Stomach (tissue), 19 donors: ENCODE results near the gene CHKB. TPM values are rescaled to one million over a fixed set of nuclear protein-coding genes. Genes with fewer than 3 reads are reported as not detected.

Experiments used
- DNase-seq, 2 donors: peaks; one replicate each; pipeline versions ENCODE4 v3.0.0 to v3.0.0-alpha.2; 2013 to 2019
- H3K27ac ChIP-seq, 5 donors: fragments of 200-600 bp in 4 of 5; sonication (generic) in 4 of 5; one replicate each; pipeline ENCODE4 v1.5.1; 2013 to 2019; ENCODE audit warnings: mild to moderate bottlenecking in 1 of 5, moderate library complexity in 1 of 5
- H3K27me3 ChIP-seq, 3 donors: fragments of 200-600 bp; sonication (generic); one replicate each; pipeline ENCODE4 v1.5.1; 2017 to 2019; ENCODE audit warnings: mixed run types in 1 of 3
- H3K36me3 ChIP-seq, 4 donors: fragments of 200-600 bp; sonication (generic); 1 replicate in 3 of 4; 2 replicates in 1 of 4; pipeline ENCODE4 v1.5.1; 2016 to 2019
- H3K4me1 ChIP-seq, 4 donors: fragments of 200-600 bp; sonication (generic); one replicate each; pipeline ENCODE4 v1.5.1; 2016 to 2019
- H3K4me3 ChIP-seq, 4 donors: fragments of 200-600 bp; sonication (generic) in 3 of 4; one replicate each; pipeline ENCODE4 v1.5.1; 2016 to 2019; ENCODE audit warnings: mild to moderate bottlenecking in 1 of 4
- H3K9me3 ChIP-seq, 4 donors: fragments of 200-600 bp; sonication (generic); one replicate each; pipeline ENCODE4 v1.5.1; 2016 to 2019
- EP300 ChIP-seq: sonication (generic); formaldehyde crosslinking; IDR thresholded peaks from one replicate; pipeline ENCODE4 v1.6.1; 2017; ENCODE audit warnings: antibody characterized with exemption
- POLR2A ChIP-seq, 4 donors: fragments of 450-650 bp; IDR thresholded peaks; one replicate each; pipeline ENCODE4 v1.6.1; 2016; ENCODE audit warnings: antibody characterized with exemption in 4 of 4, control low read depth in 2 of 4, mild to moderate bottlenecking in 1 of 4, moderate library complexity in 1 of 4
- POLR2AphosphoS5 ChIP-seq, 3 donors: sonication (generic); formaldehyde crosslinking; IDR thresholded peaks; one replicate each; pipeline ENCODE4 v1.6.1; 2016; ENCODE audit warnings: antibody characterized with exemption in 3 of 3
- WGBS, 5 donors: extraction: QIAGEN DNeasy Blood & Tissue Kit in 3 of 5; methylation state at CpG; one replicate each; pipeline versions ENCODE4 v1.1.5 to v1.1.7; 2013 to 2018; 5-methylcytosine and 5-hydroxymethylcytosine counted together
- intact Hi-C: fragments of 100-400 bp; cut with DNase I; formaldehyde crosslinking; loops from one replicate; pipeline ENCODE4 v1.15.1; 2023; ENCODE audit warnings: low total_unique reads
- long read RNA-seq, 10 donors: transcript quantifications; one replicate each; lab custom pipeline, GENCODE V29; 2026
- polyA plus RNA-seq, 3 donors: library from polyadenylated mRNA; stranded (reverse); fragments of 200-250 nt; gene quantifications; one replicate each; pipeline ENCODE4 v1.2.3, GENCODE V29; 2013
- total RNA-seq, 5 donors: library from RNA; depleted of rRNA; stranded (reverse); fragments of >200 nt; gene quantifications; one replicate each; pipeline versions ENCODE4 v1.1.0 to v1.2.3, GENCODE V29; 2014 to 2016
- TF ChIP-seq, protein P1 (sequence below), 7 experiments: fragments of 450-650 bp in 4 of 7; fragments of 200-600 bp in 3 of 7; sonication (generic) in 3 of 7; IDR thresholded peaks; one replicate each; pipeline ENCODE4 v1.5.1; 2016 to 2019; ENCODE audit warnings: antibody characterized with exemption in 7 of 7, control low read depth in 2 of 7, mild to moderate bottlenecking in 1 of 7
- donor health status: healthy with polysubstance abuse.
- donor health status: Bipolar disorder and iron deficiency.
- donor health status: healthy.

CHKB gene, protein sequence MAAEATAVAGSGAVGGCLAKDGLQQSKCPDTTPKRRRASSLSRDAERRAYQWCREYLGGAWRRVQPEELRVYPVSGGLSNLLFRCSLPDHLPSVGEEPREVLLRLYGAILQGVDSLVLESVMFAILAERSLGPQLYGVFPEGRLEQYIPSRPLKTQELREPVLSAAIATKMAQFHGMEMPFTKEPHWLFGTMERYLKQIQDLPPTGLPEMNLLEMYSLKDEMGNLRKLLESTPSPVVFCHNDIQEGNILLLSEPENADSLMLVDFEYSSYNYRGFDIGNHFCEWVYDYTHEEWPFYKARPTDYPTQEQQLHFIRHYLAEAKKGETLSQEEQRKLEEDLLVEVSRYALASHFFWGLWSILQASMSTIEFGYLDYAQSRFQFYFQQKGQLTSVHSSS
- total RNA-seq (100 to 1,000 TPM in 2 of 5 donors, 10 to 100 TPM in 3; 31.9 to 283 (median 81.2) TPM), polyA plus RNA-seq (100 to 1,000 TPM; 107 to 152 (median 129) TPM)
- long read RNA-seq, donor 1, partial matches to known transcripts = 0 of 3 reads
- long read RNA-seq, donor 1, other reads (novel, unspliced or antisense) = 0 of 3 reads
- long read RNA-seq, donor 2, partial matches to known transcripts = 0 of 7 reads
- long read RNA-seq, donor 2, other reads (novel, unspliced or antisense) = 0 of 7 reads
- long read RNA-seq, donor 3, partial matches to known transcripts = 0 of 2 reads
- long read RNA-seq, donor 3, other reads (novel, unspliced or antisense) = 0 of 2 reads
- long read RNA-seq, donor 4 = 0 reads
- long read RNA-seq, donor 5, transcript CHKB-201 (11 exons, 1,638 nt) = major isoform, 7 of 10 reads
- long read RNA-seq, donor 5, partial matches to known transcripts = 0 of 10 reads
- long read RNA-seq, donor 5, other reads (novel, unspliced or antisense) = 0 of 10 reads
- long read RNA-seq, donor 6, transcript CHKB-212 (9 exons, 2,069 nt) = minor isoform, 5 of 33 reads
- long read RNA-seq, donor 6, transcript CHKB-201 (11 exons, 1,638 nt) = major isoform, 6 of 33 reads
- long read RNA-seq, donor 6, partial matches to known transcripts = 19 of 33 reads
- long read RNA-seq, donor 6, other reads (novel, unspliced or antisense) = 0 of 33 reads
- long read RNA-seq, donor 7, transcript CHKB-201 (11 exons, 1,638 nt) = major isoform, 7 of 14 reads
- long read RNA-seq, donor 7, partial matches to known transcripts = 0 of 14 reads
- long read RNA-seq, donor 7, other reads (novel, unspliced or antisense) = 5 of 14 reads
- long read RNA-seq, donor 8, partial matches to known transcripts = 0 of 2 reads
- long read RNA-seq, donor 8, other reads (novel, unspliced or antisense) = 0 of 2 reads
- long read RNA-seq, donor 9, partial matches to known transcripts = 0 of 5 reads
- long read RNA-seq, donor 9, other reads (novel, unspliced or antisense) = 0 of 5 reads
- long read RNA-seq, donor 10, partial matches to known transcripts = 0 of 8 reads
- long read RNA-seq, donor 10, other reads (novel, unspliced or antisense) = 0 of 8 reads

DNA sequence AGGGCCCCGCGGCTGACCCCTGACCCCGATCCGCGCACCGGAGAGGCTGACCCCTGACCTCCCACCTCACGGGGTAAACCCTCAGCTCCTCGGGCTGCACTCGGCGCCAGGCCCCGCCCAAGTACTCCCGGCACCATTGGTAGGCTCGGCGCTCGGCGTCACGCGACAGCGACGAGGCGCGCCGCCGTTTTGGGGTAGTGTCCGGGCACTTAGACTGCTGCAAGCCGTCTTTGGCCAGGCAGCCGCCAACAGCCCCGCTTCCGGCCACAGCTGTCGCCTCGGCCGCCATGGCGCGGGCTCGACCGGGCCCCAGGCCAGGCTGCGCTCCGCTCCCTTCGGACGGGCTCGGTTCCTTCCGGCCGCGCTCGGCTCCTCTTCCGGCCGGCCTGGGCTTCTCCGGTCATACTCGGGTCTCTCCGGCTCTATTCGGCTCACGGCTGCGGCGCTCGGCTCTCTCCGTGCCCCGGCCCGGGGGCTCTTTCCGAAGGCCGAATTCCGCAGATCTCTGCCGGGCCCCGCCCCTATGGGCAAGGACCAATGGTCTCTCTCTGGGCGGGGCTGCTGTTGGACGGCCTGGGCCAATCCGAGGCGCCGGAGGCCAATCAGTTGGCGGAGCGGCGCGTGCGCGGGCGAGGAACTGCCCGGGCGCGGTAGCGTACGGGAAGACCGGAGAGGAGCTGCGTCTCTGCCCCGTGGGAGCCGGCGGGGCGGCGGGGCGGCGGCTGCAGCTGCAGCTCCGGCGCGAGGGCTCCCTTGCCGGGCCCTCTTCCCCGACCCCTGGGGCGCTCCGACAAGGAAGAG, at the start of gene CHKB:
Gene CHKB (minus strand): TSS at position 357 of the 801 bp plus-strand sequence. CDS start 68 bp downstream, at position 289.
- peaks cover 0 to 27% (median 17%) of the 10 kb centered on the region in 4 donors for H3K36me3 ChIP-seq
- peak within 1 kb of the TSS; percentile 95 to 100 (median 98) for H3K27ac ChIP-seq
- intact Hi-C loops = no loop called here
- peaks cover 32 to 46% (median 37%) of the 10 kb centered on the region in 4 donors for H3K4me1 ChIP-seq
- 0% methylated on average over 3 to 96 of the region's 96 CpGs for WGBS, 5 donors
- peak; percentile 99 for DNase-seq
- peak within 1 kb of the TSS; percentile 66 to 82 (median 79) for H3K4me3 ChIP-seq
- peaks cover 0 to 8% (median 5%) of the 10 kb centered on the region in 3 donors for H3K27me3 ChIP-seq
- no peaks in the 10 kb centered on the region for H3K9me3 ChIP-seq
- no peak for TF ChIP-seq EP300
- TF ChIP-seq POLR2AphosphoS5 (IDR thresholded peaks at IDR 0.05) = peak; percentile 6 to 84 (median 72)
- TF ChIP-seq POLR2A (IDR thresholded peaks at IDR 0.05) = peak in 2 of 4 donors; percentile 3 to 67

DNA sequence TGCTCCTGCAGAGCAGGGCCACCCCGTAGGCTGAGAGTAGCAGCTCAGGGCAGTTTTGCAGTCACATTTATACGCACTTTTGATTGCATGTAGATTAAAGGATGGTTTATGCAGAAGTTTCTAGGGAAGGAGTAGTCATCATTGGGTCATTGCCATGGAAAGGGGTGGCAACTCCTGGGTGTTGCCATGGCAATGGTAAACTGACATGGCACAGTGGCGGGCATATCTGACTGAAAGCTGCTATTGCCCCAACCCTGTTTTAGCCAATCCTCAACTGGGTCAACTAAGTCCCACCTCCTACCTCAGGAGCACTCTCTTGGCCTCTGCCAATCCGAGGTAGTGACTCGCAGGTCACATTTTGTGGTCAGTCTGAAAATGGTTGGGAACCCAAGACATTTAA, 47.7 kb upstream of the CHKB start:
- H3K27ac ChIP-seq = no peak overlapping the region
- H3K4me3 ChIP-seq = no peak overlapping the region
- H3K27me3 ChIP-seq = no peaks in the 10 kb centered on the region
- peak in 1 of 2 donors; percentile 14 for DNase-seq
- peaks cover 5 to 11% (median 8%) of the 10 kb centered on the region in 4 donors for H3K36me3 ChIP-seq
- intact Hi-C loops = no loop called here
- peaks cover 15 to 27% (median 25%) of the 10 kb centered on the region in 4 donors for H3K4me1 ChIP-seq
- no peaks in the 10 kb centered on the region for H3K9me3 ChIP-seq
- WGBS, 5 donors = 85 to 90% (median 87%) methylated on average over 5 of the region's 5 CpGs
- no peak for TF ChIP-seq EP300
- no peak for TF ChIP-seq POLR2AphosphoS5 (IDR thresholded peaks at IDR 0.05)
- TF ChIP-seq, protein P1, sequence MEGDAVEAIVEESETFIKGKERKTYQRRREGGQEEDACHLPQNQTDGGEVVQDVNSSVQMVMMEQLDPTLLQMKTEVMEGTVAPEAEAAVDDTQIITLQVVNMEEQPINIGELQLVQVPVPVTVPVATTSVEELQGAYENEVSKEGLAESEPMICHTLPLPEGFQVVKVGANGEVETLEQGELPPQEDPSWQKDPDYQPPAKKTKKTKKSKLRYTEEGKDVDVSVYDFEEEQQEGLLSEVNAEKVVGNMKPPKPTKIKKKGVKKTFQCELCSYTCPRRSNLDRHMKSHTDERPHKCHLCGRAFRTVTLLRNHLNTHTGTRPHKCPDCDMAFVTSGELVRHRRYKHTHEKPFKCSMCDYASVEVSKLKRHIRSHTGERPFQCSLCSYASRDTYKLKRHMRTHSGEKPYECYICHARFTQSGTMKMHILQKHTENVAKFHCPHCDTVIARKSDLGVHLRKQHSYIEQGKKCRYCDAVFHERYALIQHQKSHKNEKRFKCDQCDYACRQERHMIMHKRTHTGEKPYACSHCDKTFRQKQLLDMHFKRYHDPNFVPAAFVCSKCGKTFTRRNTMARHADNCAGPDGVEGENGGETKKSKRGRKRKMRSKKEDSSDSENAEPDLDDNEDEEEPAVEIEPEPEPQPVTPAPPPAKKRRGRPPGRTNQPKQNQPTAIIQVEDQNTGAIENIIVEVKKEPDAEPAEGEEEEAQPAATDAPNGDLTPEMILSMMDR (IDR thresholded peaks at IDR 0.05) = no peak
- TF ChIP-seq POLR2A (IDR thresholded peaks at IDR 0.05) = no peak

DNA sequence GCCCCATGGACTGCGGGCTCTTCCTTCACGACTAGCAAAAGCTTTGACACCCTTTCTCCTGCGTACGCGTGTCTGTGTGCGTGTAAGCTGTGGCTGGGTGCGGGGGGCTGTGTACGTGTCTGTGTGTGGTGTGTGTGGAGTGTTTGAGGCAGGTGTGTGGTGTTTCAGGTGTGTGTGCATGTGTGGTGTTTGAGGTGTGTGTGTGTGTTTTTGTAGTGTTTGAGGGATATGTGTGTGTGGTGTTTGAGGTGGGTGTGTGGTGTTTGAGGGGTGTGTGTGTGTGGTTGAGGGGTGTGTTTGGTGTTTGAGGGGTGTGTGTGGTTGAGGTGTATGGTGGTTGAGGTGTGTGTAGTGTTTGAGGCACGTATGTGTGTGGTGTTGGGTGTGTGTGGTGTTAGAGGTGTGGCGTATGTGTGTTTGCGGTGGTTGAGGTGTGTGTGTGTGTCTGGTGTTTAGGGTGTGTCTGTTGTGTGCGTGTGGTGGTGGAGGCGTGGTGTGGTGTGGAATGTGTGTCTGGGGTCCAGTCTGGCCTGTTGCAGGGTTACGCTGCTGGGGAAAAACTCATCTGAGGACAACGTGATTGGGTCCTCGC, 46.0 kb upstream of the CHKB start:
- peak; percentile 21 to 67 for DNase-seq
- 20 to 24% (median 23%) methylated on average over 15 to 16 of the region's 16 CpGs for WGBS, 5 donors
- intact Hi-C loops = no loop called here
- Histone ChIP-seq H3K36me3 (peaks cover 8 to 22% (median 18%) of the 10 kb centered on the region in 4 donors), H3K27ac (peak overlapping the region; percentile 77 to 89 (median 84)), H3K4me1 (peaks cover 15 to 27% (median 25%) of the 10 kb centered on the region in 4 donors), H3K4me3 (peak overlapping the region; percentile 64 to 88 (median 76)), H3K27me3 (no peaks in the 10 kb centered on the region), H3K9me3 (no peaks in the 10 kb centered on the region)
- TF ChIP-seq POLR2A (IDR thresholded peaks at IDR 0.05) (no peak), POLR2AphosphoS5 (IDR thresholded peaks at IDR 0.05) (no peak)

DNA sequence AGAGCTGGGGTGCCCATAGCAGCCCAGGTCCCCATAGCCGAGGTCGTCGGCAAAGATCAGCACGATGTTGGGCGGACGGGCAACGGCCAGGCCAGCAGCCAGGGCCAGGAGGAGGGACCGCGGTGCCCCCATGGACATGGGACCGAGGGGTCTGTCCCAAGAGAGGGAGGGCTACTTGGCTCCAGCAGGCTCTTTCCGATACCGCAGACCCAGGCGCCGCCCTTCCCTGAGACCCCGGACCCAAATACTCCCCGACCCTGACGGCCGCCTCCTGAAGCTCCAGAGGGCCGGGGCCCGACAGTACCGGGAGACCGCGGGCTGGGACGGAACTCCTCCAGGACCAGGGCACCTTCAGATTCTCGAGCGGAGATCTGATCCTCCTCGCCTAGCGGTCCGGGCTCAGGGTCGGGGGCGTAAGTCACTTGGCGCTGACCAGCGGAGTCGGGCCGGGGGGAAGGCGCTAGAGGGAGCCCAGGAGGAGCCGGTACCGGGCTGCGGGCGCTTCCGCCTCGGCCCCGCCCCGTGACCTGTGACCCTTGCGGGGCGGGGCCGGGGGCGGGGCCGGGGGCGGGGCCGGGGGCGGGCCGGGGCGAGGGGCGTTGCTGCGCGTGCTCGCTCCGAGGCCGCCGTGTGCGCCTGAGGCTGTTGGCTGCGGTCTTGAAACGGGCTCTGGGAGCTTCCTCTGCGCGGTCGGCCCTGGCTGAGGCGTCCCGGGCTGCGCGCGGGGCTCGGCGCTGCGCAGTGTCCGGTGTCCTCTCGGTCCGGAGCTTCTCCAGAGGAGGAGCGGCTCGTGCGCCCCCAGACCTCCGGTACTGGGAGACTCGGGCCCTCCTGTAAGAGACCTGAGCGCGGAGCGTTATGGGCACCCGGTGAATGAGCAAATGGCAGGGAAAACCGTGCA, 45.2 kb upstream of the CHKB start, which contains the start of gene ARSA:
Gene ARSA (minus strand): TSS at position 511 of the 901 bp plus-strand sequence. CDS start 373 bp downstream, at position 138.
- 1 to 3% (median 1%) methylated on average over 32 to 85 of the region's 88 CpGs for WGBS, 5 donors
- intact Hi-C loops = no loop called here
- TF ChIP-seq, protein P1 (IDR thresholded peaks at IDR 0.05) = peak in 2 of 7 experiments; percentile 14 to 50
- TF ChIP-seq EP300 (no peak), POLR2AphosphoS5 (IDR thresholded peaks at IDR 0.05) (peak in 2 of 3 donors; percentile 67 to 86)
- H3K4me3 ChIP-seq = peak within 1 kb of the TSS; percentile 64 to 88 (median 76)
- peak within 1 kb of the TSS; percentile 84 to 89 (median 86) for H3K27ac ChIP-seq
- no peaks in the 10 kb centered on the region for H3K9me3 ChIP-seq
- H3K27me3 ChIP-seq = no peaks in the 10 kb centered on the region
- peaks cover 18 to 32% (median 31%) of the 10 kb centered on the region in 4 donors for H3K4me1 ChIP-seq
- H3K36me3 ChIP-seq = peaks cover 8 to 22% (median 18%) of the 10 kb centered on the region in 4 donors
- DNase-seq = peak; percentile 82 to 94
